Type B pancreatic cell (in vitro differentiated cells): Measurements from ENCODE around the gene LRP1B. TPM values are rescaled to one million over a fixed set of nuclear protein-coding genes. Genes with fewer than 3 reads are reported as not detected.

Experiments used
- DNase-seq: peaks from one replicate; pipeline ENCODE4 v3.0.0; 2021; ENCODE audit warnings: mixed read lengths; ENCODE audit not compliant: unreplicated experiment; ENCODE audit errors: extremely low spot score
- H3K27ac Mint-ChIP-seq: 2 replicates; pipeline ENCODE4 v1.8.0; 2021; ENCODE audit warnings: mild to moderate bottlenecking, mixed read lengths
- H3K27me3 Mint-ChIP-seq: 2 replicates; pipeline ENCODE4 v1.8.0; 2021; ENCODE audit warnings: mixed read lengths
- H3K36me3 Mint-ChIP-seq: 2 replicates; pipeline ENCODE4 v1.8.0; 2021; ENCODE audit warnings: mixed read lengths
- H3K4me1 Mint-ChIP-seq: one replicate; pipeline ENCODE4 v1.8.0; 2021; ENCODE audit warnings: mixed read lengths; ENCODE audit not compliant: unreplicated experiment
- H3K4me3 Mint-ChIP-seq: 2 replicates; pipeline ENCODE4 v1.8.0; 2021; ENCODE audit warnings: mild to moderate bottlenecking, mixed read lengths
- H3K9me3 Mint-ChIP-seq: 2 replicates; pipeline ENCODE4 v1.8.0; 2021; ENCODE audit warnings: mixed read lengths
- total RNA-seq: library from RNA; stranded (reverse); gene quantifications from 2 replicates; pipeline ENCODE4 v1.2.1, GENCODE V29; 2021; ENCODE audit warnings: low replicate concordance
- TF ChIP-seq, protein P1 (sequence below): fragments of 200-600 bp; sonication (generic); conservative IDR thresholded peaks from 2 replicates; pipeline ENCODE4 v1.5.0; 2021; ENCODE audit warnings: antibody characterized with exemption, mild to moderate bottlenecking

Gene LRP1B
- total RNA-seq, 1 donor from 2014 or later: 16.0 TPM

DNA sequence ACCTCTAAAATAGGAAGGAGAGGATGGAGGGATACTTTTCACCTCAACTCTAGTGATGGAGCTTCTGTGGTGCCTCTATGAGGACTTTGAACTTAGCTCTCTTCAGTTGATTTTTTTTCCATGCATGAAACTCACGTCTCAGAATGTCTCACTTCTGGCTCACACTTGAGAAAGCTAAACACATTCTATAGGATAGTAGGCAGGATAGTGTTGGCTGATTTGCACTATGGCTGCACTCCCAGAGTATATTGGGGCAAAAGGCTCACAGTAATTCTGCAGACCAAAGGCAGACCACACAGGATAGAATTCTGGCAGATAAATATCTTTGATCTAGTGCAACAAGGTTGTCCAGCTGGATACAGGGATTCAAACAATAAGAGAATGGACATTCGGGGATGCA is 1093.5 kb downstream of the LRP1B start:
- no peak for DNase-seq
- no peaks in the 10 kb centered on the region for H3K27me3 Mint-ChIP-seq
- H3K9me3 Mint-ChIP-seq: no peaks in the 10 kb centered on the region
- no peak overlapping the region for H3K27ac Mint-ChIP-seq
- H3K36me3 Mint-ChIP-seq: no peaks in the 10 kb centered on the region
- H3K4me1 Mint-ChIP-seq: no peaks in the 10 kb centered on the region
- H3K4me3 Mint-ChIP-seq: no peak overlapping the region
- TF ChIP-seq, protein P1, sequence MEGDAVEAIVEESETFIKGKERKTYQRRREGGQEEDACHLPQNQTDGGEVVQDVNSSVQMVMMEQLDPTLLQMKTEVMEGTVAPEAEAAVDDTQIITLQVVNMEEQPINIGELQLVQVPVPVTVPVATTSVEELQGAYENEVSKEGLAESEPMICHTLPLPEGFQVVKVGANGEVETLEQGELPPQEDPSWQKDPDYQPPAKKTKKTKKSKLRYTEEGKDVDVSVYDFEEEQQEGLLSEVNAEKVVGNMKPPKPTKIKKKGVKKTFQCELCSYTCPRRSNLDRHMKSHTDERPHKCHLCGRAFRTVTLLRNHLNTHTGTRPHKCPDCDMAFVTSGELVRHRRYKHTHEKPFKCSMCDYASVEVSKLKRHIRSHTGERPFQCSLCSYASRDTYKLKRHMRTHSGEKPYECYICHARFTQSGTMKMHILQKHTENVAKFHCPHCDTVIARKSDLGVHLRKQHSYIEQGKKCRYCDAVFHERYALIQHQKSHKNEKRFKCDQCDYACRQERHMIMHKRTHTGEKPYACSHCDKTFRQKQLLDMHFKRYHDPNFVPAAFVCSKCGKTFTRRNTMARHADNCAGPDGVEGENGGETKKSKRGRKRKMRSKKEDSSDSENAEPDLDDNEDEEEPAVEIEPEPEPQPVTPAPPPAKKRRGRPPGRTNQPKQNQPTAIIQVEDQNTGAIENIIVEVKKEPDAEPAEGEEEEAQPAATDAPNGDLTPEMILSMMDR: no peak

DNA sequence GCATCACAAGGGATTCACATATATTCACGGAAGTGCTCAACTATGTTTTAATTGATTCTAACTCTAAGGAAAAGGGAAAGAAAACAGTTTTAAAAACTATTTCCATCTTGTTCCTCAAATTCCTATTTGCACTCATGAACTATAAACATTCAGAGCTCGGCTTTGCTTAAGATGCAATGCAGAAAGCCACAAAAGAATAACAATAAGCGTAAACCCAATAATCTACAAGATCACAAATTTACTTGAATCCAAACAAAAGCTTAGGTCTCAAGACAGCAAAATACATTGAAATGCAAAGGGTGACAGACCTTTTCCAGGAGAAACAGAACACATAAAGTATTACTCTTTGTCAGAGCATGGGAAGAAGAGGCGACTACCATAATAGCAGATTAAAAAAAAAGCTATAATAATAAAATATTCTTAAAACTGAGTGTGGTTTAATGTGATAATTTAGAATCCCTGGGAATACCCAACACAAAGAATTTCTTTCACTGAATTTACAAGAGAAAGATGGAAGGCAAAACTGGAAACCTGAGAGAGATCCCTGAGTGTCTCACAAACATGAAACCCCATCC is 1094.9 kb downstream of the LRP1B start:
- no peak overlapping the region for H3K27ac Mint-ChIP-seq
- no peaks in the 10 kb centered on the region for H3K9me3 Mint-ChIP-seq
- no peak for DNase-seq
- H3K27me3 Mint-ChIP-seq: no peaks in the 10 kb centered on the region
- TF ChIP-seq, protein P1: no peak
- H3K4me1 Mint-ChIP-seq: no peaks in the 10 kb centered on the region
- no peak overlapping the region for H3K4me3 Mint-ChIP-seq
- no peaks in the 10 kb centered on the region for H3K36me3 Mint-ChIP-seq

DNA sequence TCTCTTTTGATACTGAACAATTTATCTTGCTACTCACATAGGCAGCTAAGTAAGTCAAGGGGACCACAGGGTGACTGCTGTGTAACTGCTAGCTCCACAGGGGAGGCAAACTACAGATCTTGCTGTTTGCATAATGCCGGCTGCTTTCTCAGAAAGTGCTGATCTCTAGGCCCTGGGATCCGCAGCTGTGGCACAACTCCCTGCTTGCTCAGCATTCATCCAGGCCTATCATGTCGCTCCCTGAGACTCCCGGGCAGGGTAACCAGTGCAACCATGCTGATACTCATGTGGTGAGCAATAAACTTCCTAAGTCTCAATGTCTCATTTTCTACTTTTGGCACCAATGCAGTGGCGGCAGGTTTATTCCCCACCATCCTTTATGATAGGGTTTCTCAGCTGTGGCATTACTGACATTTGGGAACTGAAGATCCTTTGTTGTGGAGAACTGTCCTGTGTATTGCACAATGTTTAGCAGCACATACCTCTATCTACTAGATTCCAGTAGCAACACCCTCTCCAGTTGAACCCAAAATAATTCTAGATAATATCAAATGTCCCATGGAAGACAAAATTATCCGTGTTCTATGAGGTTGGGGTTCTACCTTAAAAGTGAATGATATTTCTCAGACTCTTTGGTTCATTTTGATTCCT is 1101.3 kb downstream of the LRP1B start:
- H3K4me1 Mint-ChIP-seq: peaks cover 9% of the 10 kb centered on the region

DNA sequence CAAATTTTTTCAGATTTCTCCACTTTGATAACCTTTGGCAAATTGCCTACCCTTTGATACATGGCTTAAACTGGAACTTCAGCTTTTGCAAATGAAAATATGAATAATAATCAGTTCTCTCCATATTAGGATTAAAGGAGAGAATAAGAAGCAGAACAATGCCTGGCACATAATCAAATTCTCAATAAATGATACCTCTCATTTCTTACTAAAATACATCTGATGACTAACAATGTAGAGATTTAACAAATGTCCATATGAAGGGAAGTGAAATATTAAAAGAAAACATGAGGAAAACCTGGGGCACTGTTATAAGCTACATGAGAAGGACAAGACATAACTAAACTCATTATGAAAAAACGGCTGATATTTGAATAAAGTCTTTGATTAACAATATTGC is 1103.6 kb downstream of the LRP1B start:
- TF ChIP-seq, protein P1: no peak
- no peak for DNase-seq
- Mint-ChIP-seq H3K4me3 (no peak overlapping the region), H3K27ac (no peak overlapping the region), H3K9me3 (peaks cover 5% of the 10 kb centered on the region), H3K27me3 (no peaks in the 10 kb centered on the region), H3K4me1 (peaks cover 9% of the 10 kb centered on the region), H3K36me3 (no peaks in the 10 kb centered on the region)

More for the DNA sequence above, 1101.3 kb downstream of the LRP1B start:
- H3K36me3 Mint-ChIP-seq: no peaks in the 10 kb centered on the region
- peaks cover 5% of the 10 kb centered on the region for H3K9me3 Mint-ChIP-seq
- no peaks in the 10 kb centered on the region for H3K27me3 Mint-ChIP-seq
- no peak for DNase-seq
- no peak overlapping the region for H3K4me3 Mint-ChIP-seq
- H3K27ac Mint-ChIP-seq: peak overlapping the region; percentile 31
- TF ChIP-seq, protein P1: no peak

DNA sequence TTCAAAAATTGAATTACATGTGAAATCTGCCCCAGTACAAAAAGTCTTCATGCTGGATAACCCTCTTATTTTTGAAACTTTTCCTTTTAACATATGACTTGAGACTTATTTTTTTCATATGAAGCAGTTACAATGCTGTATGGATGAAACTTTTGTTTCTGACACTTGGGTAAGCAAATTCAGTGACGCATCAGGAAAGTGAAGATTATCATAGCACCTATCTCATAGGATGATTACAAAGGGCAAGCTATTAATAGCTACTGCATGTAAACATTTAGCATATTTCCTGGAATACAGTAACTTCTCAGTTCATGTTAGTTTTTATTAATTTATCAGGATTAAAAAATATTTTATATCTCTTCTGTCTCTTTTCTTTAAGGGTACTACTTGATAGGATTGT is 1109.2 kb downstream of the LRP1B start:
- H3K4me1 Mint-ChIP-seq: no peaks in the 10 kb centered on the region
- no peak overlapping the region for H3K4me3 Mint-ChIP-seq
- DNase-seq: no peak
- H3K27me3 Mint-ChIP-seq: no peaks in the 10 kb centered on the region
- H3K36me3 Mint-ChIP-seq: no peaks in the 10 kb centered on the region
- TF ChIP-seq, protein P1: no peak
- no peaks in the 10 kb centered on the region for H3K9me3 Mint-ChIP-seq
- H3K27ac Mint-ChIP-seq: no peak overlapping the region
